Activated T-helper 1 cell treated with Interleukin-2 at 50 U/mL for 16 hours (primary cell): ENCODE results near the gene RPS2.
A peak's percentile ranks its signal among the peaks of the same experiment; 100 is the strongest.

ENCODE experiments used
- DNase-seq: peaks from one replicate; pipeline ENCODE4 v3.0.0-alpha.2; 2020; ENCODE audit warnings: low read depth

Gene RPS2

GRCh38 chr16:1981398-1981836 lies 16.8 kb upstream of the RPS2 start, which contains the start of gene NOXO1:
Gene NOXO1 (minus strand): TSS chr16:1981469. CDS start chr16:1981179, 290 bp downstream.
- no peak for DNase-seq

GRCh38 chr16:1980770-1981087 lies 16.1 kb upstream of the RPS2 start:
- DNase-seq: no peak

DNA sequence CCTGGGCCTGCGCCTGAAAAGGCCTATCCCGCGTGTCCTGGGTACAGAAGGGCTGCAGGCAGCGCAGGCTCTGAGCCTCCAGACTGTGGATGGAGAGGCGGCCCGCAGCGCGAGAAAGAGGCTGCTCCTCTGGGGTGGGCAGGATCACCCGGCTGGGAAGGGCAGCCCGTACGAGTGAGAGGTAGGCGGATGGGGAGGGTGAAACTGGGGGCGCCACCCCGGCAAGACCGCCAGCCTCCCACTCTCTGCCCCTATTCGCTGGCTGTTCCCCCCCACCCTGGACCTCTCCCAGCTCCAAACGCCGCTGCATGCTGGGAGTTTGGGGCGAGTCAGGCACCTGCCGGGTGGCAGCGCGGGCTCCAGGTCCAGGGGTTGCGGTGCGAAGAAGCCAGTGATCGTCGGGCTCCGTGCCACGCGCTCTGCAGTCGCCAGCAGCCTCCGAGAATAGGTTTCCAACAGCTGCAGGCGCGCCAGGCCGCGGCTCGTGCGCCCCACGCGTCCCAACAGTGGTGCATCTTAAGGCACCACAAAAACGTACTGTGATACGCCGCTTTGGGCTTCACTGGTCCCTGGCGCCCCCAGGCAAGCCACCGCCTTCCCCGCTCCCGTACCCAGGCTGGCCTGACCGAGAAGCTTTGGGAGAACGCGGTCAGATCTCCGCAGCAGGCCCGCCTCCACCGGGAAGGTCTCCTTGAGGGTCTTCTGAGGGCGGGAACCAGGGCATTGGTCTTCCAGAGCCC lies 15.6 kb upstream of the RPS2 start:
- DNase-seq: no peak

- no peak for DNase-seq
Measured at GRCh38 chr16:1979271-1980029, 14.8 kb upstream of the RPS2 start.

GRCh38 chr16:1978476-1979120 lies 14.0 kb upstream of the RPS2 start:
- DNase-seq: no peak

DNA sequence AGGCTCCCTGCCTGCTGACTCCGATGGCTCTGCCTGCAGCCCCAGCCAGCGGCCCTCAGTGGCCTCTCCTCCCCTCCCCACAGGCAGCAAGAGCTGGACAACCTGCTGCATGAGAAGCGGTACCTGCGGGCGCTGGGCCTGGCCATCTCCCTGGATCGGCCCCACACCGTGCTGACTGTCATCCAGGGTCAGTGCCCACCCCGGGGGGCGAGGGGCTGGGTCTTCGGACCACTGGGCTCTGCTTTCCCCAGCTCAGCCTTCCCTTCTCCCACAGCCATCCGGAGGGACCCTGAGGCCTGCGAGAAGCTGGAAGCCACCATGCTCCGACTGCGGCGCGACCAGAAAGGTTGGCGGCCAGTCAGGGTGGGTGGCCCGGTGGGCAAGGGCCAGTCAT lies 13.2 kb upstream of the RPS2 start:
- DNase-seq: no peak

- DNase-seq: no peak
Measured at GRCh38 chr16:1976951-1977874, 12.6 kb upstream of the RPS2 start.

- no peak for DNase-seq
Measured at GRCh38 chr16:1976216-1976520, 11.5 kb upstream of the RPS2 start.

DNA sequence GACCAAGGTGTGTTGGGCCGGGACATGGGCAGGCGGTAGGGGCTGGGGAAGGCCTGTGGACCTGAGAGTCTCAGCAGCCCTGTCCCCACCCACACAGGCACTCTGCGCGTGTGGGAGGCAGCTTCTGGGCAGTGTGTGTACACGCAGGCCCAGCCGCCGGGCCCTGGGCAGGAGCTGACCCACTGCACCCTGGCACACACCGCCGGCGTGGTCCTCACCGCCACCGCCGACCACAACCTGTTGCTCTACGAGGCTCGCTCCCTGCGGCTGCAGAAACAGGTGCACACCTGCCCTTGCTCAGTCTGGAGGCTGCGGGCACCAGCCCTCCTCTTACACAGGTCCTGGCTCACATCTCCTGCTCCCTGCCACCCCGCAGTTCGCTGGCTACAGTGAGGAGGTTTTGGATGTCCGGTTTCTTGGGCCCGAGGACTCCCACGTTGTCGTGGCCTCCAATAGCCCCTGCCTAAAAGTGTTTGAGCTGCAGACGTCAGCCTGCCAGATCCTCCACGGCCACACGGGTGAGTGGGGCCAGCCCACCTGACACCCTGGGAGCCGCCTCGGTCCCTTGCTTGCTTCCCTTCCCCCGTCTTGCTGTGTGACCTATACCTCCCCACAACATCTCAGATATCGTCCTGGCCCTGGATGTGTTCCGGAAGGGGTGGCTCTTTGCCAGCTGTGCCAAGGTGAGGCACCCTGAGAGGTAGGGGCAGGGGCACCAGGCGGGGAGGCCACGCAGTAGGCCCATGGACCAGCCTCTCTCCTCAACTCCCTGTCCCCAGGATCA lies 11.0 kb upstream of the RPS2 start:
- no peak for DNase-seq

DNA sequence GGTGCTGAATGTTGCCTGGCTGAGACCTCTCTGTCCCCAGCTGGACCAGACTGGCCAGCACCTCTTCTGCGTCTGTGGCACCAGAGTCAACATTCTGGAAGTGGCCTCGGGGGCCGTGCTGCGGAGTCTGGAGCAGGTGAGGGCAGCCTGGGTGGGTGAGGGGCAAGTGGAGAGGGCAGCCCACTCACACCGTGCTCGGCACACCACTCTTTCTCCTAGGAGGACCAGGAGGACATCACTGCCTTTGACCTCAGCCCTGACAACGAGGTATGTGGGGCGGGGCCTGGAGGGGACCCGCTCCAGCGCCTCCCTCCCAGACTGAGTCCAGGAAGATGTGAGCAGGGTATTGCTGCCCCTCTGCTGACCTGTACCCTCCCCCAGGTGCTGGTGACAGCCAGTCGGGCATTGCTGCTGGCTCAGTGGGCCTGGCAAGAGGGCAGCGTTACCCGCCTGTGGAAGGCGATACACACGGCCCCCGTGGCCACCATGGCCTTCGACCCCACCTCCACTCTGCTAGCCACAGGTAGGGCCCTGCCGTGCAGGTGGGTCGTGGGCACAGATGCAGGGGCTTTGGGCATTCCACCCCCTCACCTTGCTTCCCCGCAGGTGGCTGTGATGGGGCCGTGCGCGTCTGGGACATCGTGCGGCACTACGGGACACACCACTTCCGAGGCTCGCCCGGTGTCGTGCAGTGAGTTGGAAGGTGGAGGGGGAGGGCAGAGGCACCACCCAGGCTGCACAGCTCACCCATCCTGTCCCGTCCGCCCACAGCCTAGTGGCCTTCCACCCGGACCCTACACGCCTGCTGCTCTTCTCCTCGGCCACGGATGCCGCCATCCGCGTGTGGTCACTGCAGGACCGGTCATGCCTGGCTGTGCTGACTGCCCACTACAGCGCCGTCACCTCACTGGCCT lies 9.8 kb upstream of the RPS2 start:
- no peak for DNase-seq

DNA sequence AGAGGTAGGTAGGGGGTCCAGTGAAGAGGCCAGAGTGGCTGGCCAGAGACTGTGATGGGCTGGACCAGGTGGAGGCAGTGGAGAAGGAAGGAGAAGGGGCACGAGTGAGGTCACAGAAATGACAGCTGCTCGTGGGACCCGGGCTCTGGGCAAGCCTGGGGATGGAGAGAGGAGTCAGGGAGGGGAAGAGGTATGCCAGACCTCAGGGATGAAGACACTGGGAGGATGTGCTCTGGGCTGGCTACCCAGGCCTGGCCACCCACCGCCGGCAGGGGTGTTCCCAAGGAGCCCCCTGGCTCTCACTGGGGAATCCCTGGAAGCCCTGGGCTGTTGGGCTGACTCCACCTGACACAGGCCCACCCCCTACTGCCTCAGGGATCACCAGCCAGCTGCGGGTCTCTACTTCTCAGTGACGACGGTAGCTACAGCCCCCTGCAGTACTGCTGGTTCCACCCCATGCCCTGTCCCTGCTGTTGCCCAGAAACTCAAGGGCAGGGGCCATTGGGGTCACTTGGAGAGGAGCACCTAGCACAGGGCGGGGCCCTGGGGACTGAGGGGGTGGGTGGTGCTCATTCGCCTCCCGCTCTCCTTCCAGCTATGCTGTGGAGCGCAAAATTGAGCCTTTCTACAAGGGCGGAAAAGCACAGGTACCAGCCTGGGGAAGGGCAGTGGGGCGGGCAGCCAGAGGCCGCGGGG lies 9.0 kb upstream of the RPS2 start:
- DNase-seq: no peak

- no peak for DNase-seq
Measured at GRCh38 chr16:1972490-1972877, 7.9 kb upstream of the RPS2 start.

- DNase-seq: peak; percentile 98
Measured at GRCh38 chr16:1971796-1972489, 7.3 kb upstream of the RPS2 start, which contains the start of gene TBL3. Gene TBL3 (plus strand): TSS chr16:1972053. CDS start chr16:1972165, 112 bp downstream.

DNA sequence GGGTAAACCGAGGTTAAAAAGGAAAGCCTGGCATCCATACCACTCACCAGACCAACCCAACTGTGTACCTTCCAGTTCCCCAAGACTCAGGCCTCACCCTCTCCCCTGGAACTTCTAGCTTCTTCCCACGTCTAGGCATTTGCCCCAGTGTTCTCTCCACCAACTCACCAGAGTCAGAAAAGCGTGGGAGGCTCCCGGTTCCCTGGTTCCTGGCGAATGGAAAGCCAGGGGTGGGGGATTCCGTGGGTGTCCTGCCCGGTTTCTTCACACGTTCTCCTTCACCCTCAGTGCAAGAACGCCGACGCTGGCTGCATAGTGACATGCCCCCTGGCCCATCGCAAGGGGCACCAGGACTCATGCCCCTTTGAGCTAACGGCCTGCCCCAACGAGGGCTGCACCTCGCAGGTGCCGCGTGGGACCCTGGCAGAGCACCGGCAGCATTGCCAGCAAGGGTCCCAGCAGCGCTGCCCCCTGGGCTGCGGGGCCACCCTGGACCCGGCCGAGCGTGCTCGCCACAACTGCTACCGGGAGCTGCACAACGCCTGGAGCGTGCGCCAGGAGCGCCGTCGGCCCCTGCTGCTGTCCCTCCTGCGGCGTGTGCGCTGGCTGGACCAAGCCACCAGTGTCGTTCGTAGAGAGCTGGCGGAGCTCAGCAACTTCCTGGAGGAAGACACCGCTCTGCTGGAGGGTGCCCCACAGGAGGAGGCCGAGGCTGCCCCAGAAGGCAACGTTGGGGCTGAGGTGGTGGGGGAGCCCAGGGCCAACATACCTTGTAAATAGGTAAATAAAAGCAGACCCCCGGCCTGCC lies 3.7 kb upstream of the RPS2 start:
- DNase-seq: no peak

DNA sequence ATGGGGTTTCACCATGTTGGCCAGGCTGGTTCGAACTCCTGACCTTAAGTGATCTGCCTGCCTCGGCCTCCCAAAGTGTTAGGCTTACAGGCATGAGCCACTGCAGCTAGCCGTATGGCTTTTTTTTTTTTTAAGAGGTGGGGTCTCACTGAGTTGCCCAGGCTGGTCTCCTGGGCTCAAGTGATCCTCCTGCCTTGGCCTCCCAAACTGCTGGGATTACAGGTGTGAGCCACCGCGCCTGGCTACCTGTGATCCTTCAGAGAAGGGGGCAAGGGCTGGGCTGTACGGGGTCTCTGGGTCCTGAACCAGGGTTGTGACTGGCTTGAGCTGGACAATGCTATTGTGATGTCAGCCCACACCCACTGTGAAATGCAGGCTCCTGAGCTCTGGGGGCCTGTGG lies 1.8 kb upstream of the RPS2 start, which contains the start of gene RNF151:
Gene RNF151 (plus strand): TSS at position 397 of the 400 bp plus-strand sequence. CDS start 26 bp downstream, outside the sequence.
- no peak for DNase-seq

DNA sequence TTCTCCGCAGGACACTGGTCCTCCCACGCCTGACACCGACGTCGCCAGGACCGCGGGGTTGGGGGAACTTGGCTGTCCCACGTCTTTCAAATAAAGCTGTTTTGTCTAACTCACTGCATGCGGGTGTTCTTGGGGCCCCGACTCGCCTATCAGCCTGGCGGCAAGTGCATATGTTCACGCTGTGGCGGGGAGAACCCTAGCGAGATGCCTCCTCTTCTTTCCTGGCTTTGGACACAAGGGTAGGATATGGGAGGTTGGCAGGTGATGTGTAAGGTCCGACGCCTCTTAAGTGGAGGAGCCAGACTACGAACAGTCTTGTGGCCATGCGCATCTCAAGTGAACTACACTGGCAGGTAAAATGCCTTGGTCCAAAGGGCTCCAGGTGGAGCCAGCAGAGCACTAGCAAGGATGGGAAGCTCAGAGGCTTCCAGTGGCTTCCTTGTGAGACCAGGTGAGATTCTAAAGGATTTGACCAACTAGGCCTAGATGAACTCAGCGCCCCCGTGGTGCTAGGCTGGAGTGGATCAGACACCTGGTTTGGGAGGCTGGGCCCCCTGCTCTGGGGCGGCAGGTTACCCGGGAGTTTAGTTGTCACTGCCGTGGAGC lies 873 bp upstream of the RPS2 start:
- no peak for DNase-seq

GRCh38 chr16:1963806-1964505 lies 670 bp downstream of the RPS2 start:
- DNase-seq: no peak
